ENCODE measurements around the gene PAPOLA.

GRCh38 chr14:96514694-96515093, 12.5 kb downstream of the PAPOLA start:
- TF ChIP-seq CTCF (IDR thresholded peaks at IDR 0.05 in 2 of 3, conservative IDR thresholded peaks at IDR 0.05 in 1 of 3; ENCODE audit: insufficient read depth in 2 of 3, low read depth in 1 of 3, low read length in 3 of 3): no peak
- TF ChIP-seq RBM34 (IDR thresholded peaks at IDR 0.05; ENCODE audit: borderline replicate concordance, insufficient read depth, low read length): no peak
- no peak for TF ChIP-seq RAD21 (CRISPR knock-in tag; conservative IDR thresholded peaks at IDR 0.05 in 1 of 2, IDR thresholded peaks at IDR 0.05 in 1 of 2)
- TF ChIP-seq RBBP5 (IDR thresholded peaks at IDR 0.05; ENCODE audit: borderline replicate concordance, insufficient read depth, low read length, poor library complexity, severe bottlenecking): no peak
- TF ChIP-seq, protein P1, sequence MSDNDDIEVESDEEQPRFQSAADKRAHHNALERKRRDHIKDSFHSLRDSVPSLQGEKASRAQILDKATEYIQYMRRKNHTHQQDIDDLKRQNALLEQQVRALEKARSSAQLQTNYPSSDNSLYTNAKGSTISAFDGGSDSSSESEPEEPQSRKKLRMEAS (CRISPR knock-in tag; IDR thresholded peaks at IDR 0.05): no peak
- no peak for TF ChIP-seq EP300 (IDR thresholded peaks at IDR 0.05; ENCODE audit: low read length)
- no peak for TF ChIP-seq ZC3H4 (CRISPR knock-in tag; IDR thresholded peaks at IDR 0.05; ENCODE audit: borderline replicate concordance)
- TF ChIP-seq ZNF518B (CRISPR knock-in tag; IDR thresholded peaks at IDR 0.05): no peak
- no peak for TF ChIP-seq CBFB (CRISPR knock-in tag; IDR thresholded peaks at IDR 0.05)
- no peak for TF ChIP-seq ZNF184 (CRISPR knock-in tag; IDR thresholded peaks at IDR 0.05)
- TF ChIP-seq EZH2 (IDR thresholded peaks at IDR 0.05; ENCODE audit: borderline replicate concordance, low read depth, low read length): no peak
- TF ChIP-seq FOXA1 (IDR thresholded peaks at IDR 0.05; ENCODE audit: borderline replicate concordance): no peak
- no peak for TF ChIP-seq PTTG1 (tag; IDR thresholded peaks at IDR 0.05; ENCODE audit: low read depth)

Measured in K562 (cell line).